Measurements from ENCODE around the gene ASB14.

ASB14 gene

GRCh38 chr3:57227930-57228751 is 64.3 kb downstream of the ASB14 start:
- no peak for TF ChIP-seq CTCF (conservative IDR thresholded peaks at IDR 0.05; ENCODE audit: low read depth, low read length)
- peak overlapping the region; percentile 86 for H3K4me3 ChIP-seq (ENCODE audit: low read depth, low read length)
- peak; percentile 68 for DNase-seq (ENCODE audit: low read depth)

GRCh38 chr3:57227204-57227929 is 65.1 kb downstream of the ASB14 start, which contains the start of gene APPL1:
TSS of gene APPL1 (plus strand) at chr3:57227729. CDS start at chr3:57227884, 155 bp downstream.
- peak; percentile 92 for DNase-seq (ENCODE audit: low read depth)
- no peak for TF ChIP-seq CTCF (conservative IDR thresholded peaks at IDR 0.05; ENCODE audit: low read depth, low read length)
- peak within 1 kb of the TSS; percentile 86 for H3K4me3 ChIP-seq (ENCODE audit: low read depth, low read length)

- H3K4me3 ChIP-seq (ENCODE audit: low read depth, low read length) = no peak overlapping the region
- TF ChIP-seq CTCF (conservative IDR thresholded peaks at IDR 0.05; ENCODE audit: low read depth, low read length) = no peak
- no peak for DNase-seq (ENCODE audit: low read depth)
Observed at GRCh38 chr3:57226176-57226575, 66.3 kb downstream of the ASB14 start.

GRCh38 chr3:57224856-57225255 is 67.6 kb downstream of the ASB14 start:
- no peak overlapping the region for H3K4me3 ChIP-seq (ENCODE audit: low read depth, low read length)
- no peak for DNase-seq (ENCODE audit: low read depth)
- no peak for TF ChIP-seq CTCF (conservative IDR thresholded peaks at IDR 0.05; ENCODE audit: low read depth, low read length)

- DNase-seq (ENCODE audit: low read depth) = peak; percentile 61
- peak; percentile 45 for TF ChIP-seq CTCF (conservative IDR thresholded peaks at IDR 0.05; ENCODE audit: low read depth, low read length)
- no peak overlapping the region for H3K4me3 ChIP-seq (ENCODE audit: low read depth, low read length)
Observed at GRCh38 chr3:57221883-57222282, 70.6 kb downstream of the ASB14 start.
